Smooth muscle cell of bladder (primary cell): ENCODE data around the gene PCDHGA8. TPM values are rescaled to one million over a fixed set of nuclear protein-coding genes. Genes with fewer than 3 reads are reported as not detected.

Experiments used
- total RNA-seq: library from RNA; depleted of rRNA; stranded (reverse); fragments of >200 nt; gene quantifications from 2 replicates; pipeline ENCODE4 v1.2.3, GENCODE V29; 2014

PCDHGA8 gene
- 3.0 and 3.3 TPM in 2 replicates for total RNA-seq

GRCh38 chr5:141392429-141393198 lies at the start of gene PCDHGA8:
Gene PCDHGA8, plus strand, starts transcription at chr5:141392633. Its CDS starts 181 bp downstream, at chr5:141392814.

DNA sequence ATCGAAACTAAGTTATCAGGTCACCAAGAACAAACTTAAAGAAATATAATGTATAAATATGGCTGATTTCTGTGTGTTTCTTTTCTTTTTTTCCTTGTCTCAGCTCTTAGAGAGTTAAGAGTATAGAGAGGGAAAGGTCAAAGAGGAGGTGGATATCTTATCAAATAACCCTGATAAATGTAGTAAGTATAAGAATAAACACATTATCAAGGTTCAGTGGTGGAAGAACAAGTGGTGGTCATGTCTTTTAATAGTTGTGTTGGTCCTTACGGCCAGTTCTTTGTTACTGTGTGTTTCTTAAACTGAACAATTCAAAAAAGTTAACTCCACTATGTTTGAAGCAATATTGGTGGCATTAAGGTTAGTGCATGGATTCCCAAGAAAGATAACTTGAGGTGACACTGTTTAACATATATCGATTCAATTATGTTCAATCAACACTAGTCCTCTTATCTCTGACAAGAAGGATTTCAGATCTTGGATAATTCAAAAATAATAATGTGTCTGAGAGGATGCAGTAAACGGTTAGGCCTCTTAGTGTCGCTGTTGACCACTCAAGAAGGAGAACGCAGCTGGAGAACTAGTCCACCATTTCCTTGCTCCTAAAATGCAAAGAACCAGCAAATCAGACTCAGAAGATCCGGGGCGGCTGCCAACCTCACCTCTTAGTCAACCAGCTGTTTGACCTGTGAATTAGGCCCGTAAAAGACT lies 49.0 kb upstream of the PCDHGA8 start, which contains the start of gene PCDHGA3:
Gene PCDHGA3 (plus strand): TSS at position 588 of the 711 bp plus-strand sequence. CDS start 205 bp downstream, outside the sequence.

DNA sequence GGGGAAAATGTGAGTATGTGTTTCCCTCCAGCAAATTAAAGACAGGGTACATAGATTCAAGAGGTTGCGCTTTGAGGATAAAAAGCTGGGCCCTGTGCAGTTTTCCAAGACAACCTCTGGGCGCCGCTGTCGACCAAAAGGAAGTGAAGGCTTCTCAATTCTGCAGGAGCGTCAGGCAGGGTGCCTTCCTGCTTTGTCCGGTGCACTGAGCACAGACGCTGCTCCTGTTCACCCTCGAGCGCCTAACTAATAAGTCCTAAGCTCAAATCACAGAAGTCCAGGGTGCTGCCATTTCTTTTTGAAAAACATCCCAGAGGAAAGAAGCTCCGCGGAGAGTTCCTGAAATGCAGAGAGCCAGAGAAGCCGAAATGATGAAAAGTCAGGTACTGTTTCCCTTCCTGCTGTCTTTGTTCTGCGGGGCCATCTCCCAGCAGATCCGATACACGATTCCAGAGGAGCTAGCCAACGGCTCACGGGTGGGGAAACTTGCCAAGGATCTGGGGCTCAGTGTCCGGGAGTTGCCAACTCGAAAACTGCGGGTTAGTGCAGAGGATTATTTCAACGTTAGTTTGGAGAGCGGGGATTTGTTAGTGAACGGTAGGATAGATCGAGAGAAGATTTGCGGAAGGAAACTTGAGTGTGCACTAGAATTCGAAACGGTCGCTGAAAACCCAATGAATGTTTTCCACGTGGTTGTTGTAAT lies 42.4 kb upstream of the PCDHGA8 start, which contains the start of gene PCDHGB1:
Gene PCDHGB1 (plus strand): TSS at position 183 of the 703 bp plus-strand sequence. CDS start 162 bp downstream, at position 345.

DNA sequence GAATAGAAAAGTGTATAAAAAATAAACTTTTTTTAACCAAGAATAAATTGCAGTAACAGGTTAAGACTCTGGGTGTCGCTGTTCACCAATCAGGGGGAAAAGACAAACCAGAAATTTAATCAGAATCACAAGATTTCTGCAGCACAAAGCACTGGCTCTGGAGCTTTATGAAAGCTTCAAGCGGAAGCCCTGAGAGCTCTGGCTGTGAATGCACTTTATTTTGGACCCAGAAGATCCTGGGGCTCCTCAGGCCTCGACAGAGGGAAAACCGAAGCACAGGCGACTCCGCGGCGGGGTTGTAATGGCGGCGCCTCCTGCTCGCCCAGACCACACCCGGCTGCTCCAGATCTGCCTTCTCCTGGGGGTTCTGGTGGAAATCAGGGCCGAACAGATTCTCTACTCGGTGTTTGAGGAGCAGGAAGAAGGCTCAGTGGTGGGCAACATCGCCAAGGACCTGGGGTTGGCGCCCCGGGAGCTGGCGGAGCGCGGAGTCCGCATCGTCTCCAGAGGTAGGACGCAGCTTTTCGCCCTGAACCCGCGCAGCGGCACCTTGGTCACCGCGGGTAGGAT lies 37.4 kb upstream of the PCDHGA8 start, which contains the start of gene PCDHGA4:
Gene PCDHGA4 (plus strand): TSS at position 122 of the 570 bp plus-strand sequence. CDS start 87 bp downstream, at position 209.

DNA sequence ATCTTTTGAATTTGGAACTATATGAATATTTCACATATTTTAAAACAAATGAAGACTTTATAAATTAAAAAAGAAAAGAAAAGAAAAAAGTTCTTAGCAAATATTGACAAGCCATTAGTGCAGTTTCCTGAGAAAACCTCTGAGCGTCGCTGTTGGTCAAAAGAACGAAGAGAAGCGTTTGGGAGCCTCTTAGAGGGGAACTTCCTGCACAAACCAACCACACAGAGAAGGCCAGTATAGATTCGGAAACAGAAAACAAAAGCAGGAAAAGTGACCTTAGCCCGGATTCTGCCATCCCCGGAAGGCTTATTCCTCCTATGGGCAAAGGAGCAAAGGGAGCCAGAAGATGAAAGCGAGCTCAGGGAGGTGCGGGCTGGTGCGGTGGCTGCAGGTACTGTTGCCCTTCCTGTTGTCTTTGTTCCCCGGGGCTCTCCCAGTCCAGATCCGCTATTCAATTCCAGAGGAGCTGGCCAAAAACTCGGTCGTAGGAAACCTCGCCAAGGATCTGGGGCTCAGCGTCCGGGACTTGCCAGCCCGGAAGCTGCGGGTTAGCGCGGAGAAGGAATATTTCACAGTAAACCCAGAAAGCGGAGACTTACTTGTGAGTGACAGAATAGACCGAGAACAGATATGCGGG lies 32.5 kb upstream of the PCDHGA8 start, which contains the start of gene PCDHGB2:
Gene PCDHGB2 (plus strand): TSS at position 205 of the 637 bp plus-strand sequence. CDS start 142 bp downstream, at position 347.

GRCh38 chr5:141363952-141364660 lies 28.3 kb upstream of the PCDHGA8 start, which contains the start of gene PCDHGA5:
Gene PCDHGA5, plus strand, starts transcription at chr5:141364162. Its CDS starts 169 bp downstream, at chr5:141364331.

GRCh38 chr5:141369994-141370848 lies 22.2 kb upstream of the PCDHGA8 start, which contains the start of gene PCDHGB3:
Gene PCDHGB3, plus strand, starts transcription at chr5:141370242. Its CDS starts 153 bp downstream, at chr5:141370395.

GRCh38 chr5:141373673-141374317 lies 18.6 kb upstream of the PCDHGA8 start, which contains the start of gene PCDHGA6:
Gene PCDHGA6, plus strand, starts transcription at chr5:141373891. Its CDS starts 193 bp downstream, at chr5:141374084.

DNA sequence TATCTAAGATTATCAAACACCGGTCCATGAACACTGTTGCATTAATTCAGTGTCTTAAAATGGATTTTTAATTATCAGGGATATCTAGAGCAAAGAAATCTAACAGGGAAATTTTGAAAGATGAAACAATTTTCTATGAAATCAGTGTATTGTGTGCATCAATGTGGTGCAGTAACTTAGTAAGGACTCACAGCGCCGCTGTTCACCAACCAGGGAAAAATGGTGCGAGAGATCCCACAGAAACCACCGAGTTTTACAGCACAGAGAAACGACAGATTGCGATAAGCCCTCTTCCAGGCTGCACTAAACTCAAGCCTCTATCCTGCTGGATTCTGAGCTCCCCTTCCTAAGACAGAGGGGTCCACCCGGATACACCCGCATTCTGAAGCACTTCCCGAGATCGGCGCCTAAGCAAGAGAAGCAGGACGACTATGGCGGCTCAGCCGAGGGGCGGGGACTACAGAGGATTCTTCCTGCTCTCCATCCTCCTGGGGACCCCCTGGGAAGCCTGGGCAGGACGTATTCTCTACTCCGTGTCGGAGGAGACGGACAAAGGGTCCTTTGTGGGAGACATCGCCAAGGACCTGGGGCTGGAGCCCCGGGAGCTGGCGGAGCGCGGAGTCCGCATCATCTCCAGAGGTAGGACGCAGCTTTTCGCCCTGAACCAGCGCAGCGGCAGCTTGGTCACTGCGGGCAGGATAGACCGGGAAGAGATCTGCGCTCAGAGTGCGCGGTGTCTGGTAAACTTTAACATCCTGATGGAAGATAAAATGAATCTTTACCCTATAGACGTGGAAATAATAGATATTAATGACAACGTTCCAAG lies 9.8 kb upstream of the PCDHGA8 start, which contains the start of gene PCDHGA7:
Gene PCDHGA7 (plus strand): TSS at position 274 of the 826 bp plus-strand sequence. CDS start 158 bp downstream, at position 432.

DNA sequence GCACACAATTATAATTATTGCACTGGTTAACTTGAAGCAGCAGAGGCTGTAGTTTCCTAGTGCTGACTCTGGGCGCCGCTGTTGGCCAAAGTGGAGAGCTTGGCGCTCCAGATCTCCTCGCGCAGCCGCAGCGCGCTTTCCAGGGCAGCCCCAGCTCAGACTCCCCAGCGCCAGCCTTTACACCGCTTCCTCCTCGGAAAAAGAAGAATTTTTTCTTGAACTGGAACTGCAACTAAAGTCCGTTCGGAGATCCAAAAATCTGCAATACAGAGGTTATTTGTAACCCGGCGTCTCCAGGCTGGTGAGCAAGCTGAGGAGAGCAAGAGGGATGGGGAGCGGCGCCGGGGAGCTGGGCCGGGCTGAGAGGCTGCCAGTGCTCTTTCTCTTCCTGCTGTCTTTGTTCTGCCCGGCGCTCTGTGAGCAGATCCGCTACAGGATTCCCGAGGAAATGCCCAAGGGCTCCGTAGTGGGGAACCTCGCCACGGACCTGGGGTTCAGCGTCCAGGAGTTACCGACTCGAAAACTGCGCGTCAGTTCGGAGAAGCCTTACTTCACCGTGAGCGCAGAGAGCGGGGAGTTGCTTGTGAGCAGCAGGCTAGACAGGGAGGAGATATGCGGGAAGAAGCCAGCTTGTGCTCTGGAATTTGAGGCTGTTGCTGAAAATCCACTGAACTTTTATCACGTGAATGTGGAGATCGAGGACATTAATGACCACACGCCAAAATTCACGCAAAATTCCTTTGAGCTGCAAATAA lies 4.7 kb upstream of the PCDHGA8 start, which contains the start of gene PCDHGB4:
Gene PCDHGB4 (plus strand): TSS at position 142 of the 755 bp plus-strand sequence. CDS start 187 bp downstream, at position 329.

GRCh38 chr5:141397756-141398551 lies 5.5 kb downstream of the PCDHGA8 start, which contains the start of gene PCDHGB5:
Gene PCDHGB5, plus strand, starts transcription at chr5:141397947. Its CDS starts 181 bp downstream, at chr5:141398128.

DNA sequence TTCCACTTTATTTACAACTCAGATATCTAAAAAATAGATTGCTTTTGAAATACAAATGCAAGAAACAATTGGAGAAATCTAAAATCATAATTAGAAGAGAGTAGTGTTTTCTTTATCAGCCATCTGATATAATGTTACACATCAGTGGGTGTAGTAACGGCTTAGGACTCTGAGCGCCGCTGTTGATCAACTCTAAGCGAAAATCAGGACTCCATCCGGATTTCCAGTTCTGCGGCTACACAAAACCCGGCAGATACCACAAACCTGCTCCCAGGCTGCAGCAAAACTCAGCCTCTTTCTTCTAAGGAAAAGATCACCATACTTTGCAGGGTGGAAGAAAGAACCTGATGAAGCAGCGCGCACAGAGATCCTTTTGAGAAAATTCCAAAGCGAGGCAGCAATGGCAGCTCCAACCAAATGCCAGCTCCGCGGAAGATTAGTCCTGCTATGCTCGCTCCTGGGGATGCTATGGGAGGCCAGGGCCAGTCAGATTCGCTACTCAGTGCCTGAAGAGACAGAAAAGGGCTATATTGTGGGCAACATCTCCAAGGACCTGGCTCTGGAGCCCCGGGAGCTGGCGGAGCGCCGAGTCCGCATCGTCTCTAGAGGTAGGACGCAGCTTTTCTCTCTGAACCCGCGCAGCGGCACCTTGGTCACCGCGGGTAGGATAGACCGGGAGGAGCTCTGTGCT lies 10.3 kb downstream of the PCDHGA8 start, which contains the start of gene PCDHGA9:
Gene PCDHGA9 (plus strand): TSS at position 226 of the 691 bp plus-strand sequence. CDS start 175 bp downstream, at position 401.

DNA sequence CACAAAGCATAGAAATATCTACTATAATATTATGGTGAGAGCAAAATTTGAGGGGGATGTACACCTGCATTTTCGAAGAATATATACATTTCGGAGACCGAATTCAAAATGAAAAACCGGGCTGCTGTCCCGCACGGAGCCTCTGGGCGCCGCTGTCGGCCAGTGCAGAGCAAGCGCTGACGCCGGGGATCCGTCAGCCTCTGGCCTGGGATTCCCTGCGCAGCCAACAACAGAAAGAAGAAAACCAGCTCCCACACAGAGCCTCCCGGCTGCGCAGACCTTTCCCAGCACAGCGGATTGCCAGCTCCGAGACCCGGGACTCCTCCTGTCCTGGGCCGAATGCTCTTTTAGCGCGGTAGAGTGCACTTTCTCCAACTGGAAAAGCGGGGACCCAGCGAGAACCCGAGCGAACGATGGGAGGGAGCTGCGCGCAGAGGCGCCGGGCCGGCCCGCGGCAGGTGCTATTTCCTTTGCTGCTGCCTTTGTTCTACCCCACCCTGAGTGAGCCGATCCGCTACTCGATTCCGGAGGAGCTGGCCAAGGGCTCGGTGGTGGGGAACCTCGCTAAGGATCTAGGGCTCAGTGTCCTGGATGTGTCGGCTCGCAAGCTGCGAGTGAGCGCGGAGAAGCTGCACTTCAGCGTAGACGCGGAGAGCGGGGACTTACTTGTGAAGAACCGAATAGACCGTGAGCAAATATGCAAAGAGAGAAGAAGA lies 15.5 kb downstream of the PCDHGA8 start, which contains the start of gene PCDHGB6:
Gene PCDHGB6 (plus strand): TSS at position 232 of the 716 bp plus-strand sequence. CDS start 182 bp downstream, at position 414.

DNA sequence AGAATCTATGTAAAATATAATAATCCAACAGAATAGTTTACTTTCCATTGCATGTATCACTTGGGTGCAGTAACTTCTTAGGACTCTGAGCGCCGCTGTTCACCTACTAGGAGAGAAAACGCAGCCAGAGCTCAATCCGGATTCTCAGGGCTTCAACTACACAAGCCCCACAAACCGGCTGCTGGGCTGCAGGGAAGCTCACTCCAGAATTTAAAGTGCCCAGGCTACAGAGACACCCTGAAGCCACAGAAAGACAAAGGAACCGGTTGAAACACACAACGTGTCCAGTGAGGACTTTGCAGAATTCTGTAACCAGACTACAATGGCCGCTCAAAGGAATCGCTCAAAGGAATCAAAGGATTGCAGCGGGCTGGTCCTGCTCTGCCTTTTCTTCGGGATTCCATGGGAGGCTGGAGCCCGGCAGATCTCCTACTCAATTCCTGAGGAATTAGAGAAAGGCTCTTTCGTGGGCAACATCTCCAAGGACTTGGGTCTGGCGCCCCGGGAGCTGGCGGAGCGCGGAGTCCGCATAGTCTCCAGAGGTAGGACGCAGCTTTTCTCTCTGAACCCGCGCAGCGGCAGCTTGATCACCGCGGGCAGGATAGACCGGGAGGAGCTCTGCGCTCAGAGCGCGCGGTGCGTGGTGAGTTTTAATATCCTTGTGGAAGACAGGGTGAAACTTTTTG lies 20.6 kb downstream of the PCDHGA8 start, which contains the start of gene PCDHGA10:
Gene PCDHGA10 (plus strand): TSS at position 134 of the 686 bp plus-strand sequence. CDS start 189 bp downstream, at position 323.

